LNCAP (cell line): ENCODE data around the gene DDC.

Source experiments
- CTCF ChIP-seq: fragments of 450-650 bp; IDR thresholded peaks from 2 replicates; pipeline ENCODE4 v1.5.1; 2017; ENCODE audit warnings: mild to moderate bottlenecking

DDC gene

DNA sequence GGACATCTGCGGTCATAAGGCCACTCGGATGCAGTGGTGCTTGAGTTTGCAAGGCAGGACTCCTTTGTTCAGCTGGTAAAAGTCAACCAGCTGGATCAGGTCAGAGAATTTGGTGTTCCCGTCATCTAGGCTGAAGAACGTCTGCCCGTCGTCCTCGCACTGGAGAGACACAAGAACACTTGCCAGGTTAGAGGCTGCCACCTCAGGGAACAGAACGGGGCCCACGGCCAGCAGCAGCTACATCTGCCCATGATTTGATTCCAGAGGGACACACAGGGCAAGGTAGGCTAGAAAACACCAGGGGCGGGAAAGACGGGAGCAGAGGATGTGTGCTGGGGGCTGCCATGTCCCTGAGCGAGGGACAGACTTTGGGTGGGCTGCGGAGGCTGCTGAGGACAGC, 27.7 kb upstream of the DDC start:
- no peak for TF ChIP-seq CTCF

- TF ChIP-seq CTCF: no peak
These were observed 26.6 kb upstream of the DDC start for GRCh38 chr7:50591480-50592438.

- no peak for TF ChIP-seq CTCF
These were observed 25.9 kb upstream of the DDC start for GRCh38 chr7:50591098-50591479.

GRCh38 chr7:50590535-50590934, 25.3 kb upstream of the DDC start:
- no peak for TF ChIP-seq CTCF

DNA sequence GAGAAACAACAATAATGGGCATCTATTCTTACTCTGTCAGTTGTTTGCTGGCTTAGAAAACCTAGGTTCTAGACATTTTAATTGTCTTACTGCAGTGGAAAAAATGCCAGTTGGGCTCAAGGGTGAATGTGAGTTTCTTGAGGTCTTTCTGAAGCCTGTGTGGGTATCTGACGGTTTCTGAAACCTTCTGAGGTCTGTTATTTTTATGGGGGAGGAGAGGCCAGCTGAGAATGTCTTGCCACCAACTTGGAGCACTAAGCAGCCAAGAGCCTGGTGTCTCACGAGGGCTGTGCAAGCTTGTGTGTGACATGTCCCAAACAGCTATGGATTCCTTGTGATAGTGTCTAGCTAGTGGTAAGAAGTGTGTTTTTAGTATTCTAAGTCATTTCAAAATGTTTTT, 24.2 kb upstream of the DDC start:
- TF ChIP-seq CTCF: no peak

DNA sequence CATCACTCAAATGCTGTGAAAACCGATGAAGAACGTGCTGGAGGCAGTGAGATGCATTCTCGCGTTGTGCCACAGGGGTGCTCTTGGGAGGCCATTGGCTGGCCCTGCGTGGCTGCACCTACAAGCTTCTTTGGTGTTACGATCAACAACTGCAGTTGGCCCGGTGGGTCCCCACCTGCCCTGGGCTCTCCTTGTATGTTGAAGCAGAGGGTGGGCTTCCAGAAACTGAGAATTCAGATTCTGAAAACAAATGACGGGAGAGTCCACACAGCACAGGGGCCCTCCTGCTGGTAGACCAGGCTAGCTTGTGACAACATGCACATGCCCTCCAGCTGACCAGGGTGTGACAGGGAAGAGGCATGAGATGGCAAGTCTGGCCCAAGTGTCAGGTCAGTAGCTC, 23.7 kb upstream of the DDC start:
- TF ChIP-seq CTCF: 0 out of 2 replicates have a peak, but pooled peaks have one; percentile 13

DNA sequence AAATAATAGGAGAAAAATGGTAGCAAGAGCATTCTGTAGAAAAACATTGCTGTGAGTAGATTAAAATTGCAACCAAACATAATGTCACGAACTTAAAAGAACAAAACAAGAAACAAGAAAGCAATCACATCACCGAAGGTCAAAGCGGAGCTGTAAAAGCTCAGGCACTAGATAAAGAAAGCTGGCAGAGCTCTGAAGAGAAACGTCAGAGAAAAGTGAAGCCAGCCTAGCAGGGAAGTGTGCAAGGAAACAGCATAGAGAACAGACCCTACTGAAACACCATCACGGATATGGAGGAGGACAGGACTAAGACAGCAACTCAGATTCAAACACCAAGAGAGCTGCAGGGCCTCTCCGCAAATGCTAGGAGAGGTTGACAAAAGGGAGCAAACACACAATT, 22.5 kb upstream of the DDC start:
- TF ChIP-seq CTCF: no peak
